Fibroblast of pulmonary artery (primary cell): ENCODE data around the gene TRAF3IP3.

ENCODE experiments used
- DNase-seq: peaks from one replicate; pipeline ENCODE4 v3.0.0-alpha.2; 2010; ENCODE audit warnings: low read depth
- H3K4me3 ChIP-seq: replicated peaks from 2 replicates; pipeline ENCODE4 v1.5.1; 2011; ENCODE audit warnings: low read depth, mild to moderate bottlenecking, control low read depth, low read length, moderate library complexity
- CTCF ChIP-seq: IDR thresholded peaks from 2 replicates; pipeline ENCODE4 v1.5.1; 2011; ENCODE audit warnings: mild to moderate bottlenecking, control low read depth, low read length, inconsistent platforms; ENCODE audit errors: missing control alignments

The TRAF3IP3 gene

DNA sequence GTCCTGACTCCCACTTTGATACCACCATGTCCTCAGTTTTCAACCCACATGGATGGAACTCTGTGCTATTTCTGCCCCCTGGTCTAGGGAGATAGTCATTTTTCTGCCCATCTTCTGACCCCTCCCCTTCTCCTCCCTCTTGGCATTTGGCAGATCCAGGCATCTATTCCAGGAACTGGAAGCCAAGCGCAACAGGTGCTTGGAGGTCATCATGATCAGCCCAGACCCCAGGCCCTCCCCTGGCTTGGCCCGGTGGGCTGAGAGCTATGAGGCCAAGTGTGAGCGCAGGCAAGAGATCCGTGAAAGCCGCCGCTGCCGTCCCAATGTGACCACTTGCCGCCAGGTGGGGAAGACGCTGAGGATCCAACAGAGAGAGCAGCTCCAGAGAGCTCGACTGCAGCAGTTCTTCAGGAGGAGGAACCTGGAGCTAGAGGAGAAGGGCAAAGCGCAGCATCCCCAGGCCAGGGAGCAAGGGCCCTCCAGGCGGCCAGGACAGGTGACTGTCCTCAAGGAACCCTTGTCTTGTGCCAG is 4.0 kb downstream of the TRAF3IP3 start:
- no peak for TF ChIP-seq CTCF
- DNase-seq, result no peak
- H3K4me3 ChIP-seq, result no peak overlapping the region

GRCh38 chr1:209761011-209761635 is 5.3 kb downstream of the TRAF3IP3 start:
- DNase-seq, result peak; percentile 26
- no peak for TF ChIP-seq CTCF
- H3K4me3 ChIP-seq, result no peak overlapping the region

DNA sequence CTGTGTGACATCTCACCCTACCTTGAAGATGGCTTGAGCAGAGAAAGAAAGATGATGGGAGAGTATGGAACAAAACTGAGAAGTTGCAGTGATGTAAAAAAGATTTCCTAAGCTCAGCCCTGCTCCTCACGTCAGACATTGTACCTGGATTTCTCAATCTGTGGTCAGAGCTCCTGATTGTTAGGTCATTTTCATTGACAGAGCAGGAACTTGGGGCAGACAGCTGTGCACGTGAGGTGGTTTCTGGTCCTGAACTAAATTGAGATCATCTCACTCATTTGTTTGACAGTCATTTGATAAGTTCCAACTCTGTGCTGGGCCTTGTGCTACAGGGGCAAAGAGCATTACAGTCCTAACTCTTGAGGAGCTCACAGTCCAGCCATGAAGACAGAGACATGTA is 10.2 kb downstream of the TRAF3IP3 start:
- DNase-seq, result no peak
- H3K4me3 ChIP-seq, result no peak overlapping the region
- TF ChIP-seq CTCF, result no peak

DNA sequence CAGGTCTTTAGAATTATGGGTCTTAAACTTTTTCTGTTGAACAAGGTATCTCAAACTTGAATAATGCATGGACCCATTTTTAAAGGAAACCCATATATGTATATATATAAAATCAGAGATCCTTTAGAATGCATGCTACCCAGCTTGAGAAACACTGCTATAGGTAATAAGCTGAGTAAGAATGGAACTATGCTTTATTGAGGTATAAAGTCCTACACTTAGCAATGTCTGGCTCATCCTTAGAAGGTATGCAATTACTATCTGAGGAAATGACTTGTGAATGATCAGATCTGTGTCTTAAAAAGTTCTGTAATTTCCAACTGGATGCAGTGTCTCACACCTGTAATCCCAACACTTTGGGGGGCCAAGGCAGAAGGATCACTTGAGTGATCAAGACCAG is 11.2 kb downstream of the TRAF3IP3 start:
- TF ChIP-seq CTCF, result no peak
- DNase-seq, result no peak
- no peak overlapping the region for H3K4me3 ChIP-seq

DNA sequence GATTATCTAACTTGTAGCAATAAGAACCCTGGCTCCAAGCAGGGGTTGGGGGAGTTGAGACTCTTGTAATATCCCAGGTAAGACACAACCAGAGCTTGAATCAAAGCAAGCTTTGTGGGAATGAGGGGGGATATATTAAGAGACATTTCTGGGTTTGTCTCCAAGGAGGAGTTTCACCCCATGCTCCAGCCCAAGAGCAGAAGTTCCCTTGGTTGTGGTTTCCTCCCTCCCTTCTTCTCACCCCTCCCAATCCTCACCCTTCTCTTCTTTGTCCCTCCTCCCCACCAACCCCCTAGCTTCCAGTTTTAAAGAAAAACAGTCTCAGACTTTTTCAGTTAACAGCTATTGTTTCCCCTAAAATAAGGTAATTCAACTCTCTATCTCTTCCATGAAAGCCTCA is 11.9 kb downstream of the TRAF3IP3 start:
- no peak for DNase-seq
- no peak for TF ChIP-seq CTCF
- H3K4me3 ChIP-seq, result no peak overlapping the region

GRCh38 chr1:209768354-209768774 is 12.5 kb downstream of the TRAF3IP3 start:
- no peak overlapping the region for H3K4me3 ChIP-seq
- no peak for DNase-seq
- TF ChIP-seq CTCF, result no peak

- H3K4me3 ChIP-seq, result peak overlapping the region; percentile 3
- no peak for TF ChIP-seq CTCF
- peak; percentile 96 for DNase-seq
Observed at GRCh38 chr1:209769171-209769904, 13.5 kb downstream of the TRAF3IP3 start.
